Body of pancreas (tissue), 4 donors: ENCODE measurements around the gene HASPIN.

Source experiments
- CTCF ChIP-seq, 7 experiments: fragments of 450-650 bp in 4 of 7; fragments of 200-600 bp in 3 of 7; sonication (generic) in 3 of 7; IDR thresholded peaks; one replicate each; pipeline ENCODE4 v1.5.1; 2016 to 2019; ENCODE audit warnings: antibody characterized with exemption in 7 of 7
- POLR2A ChIP-seq, 3 donors: fragments of 450-650 bp; IDR thresholded peaks; one replicate each; pipeline ENCODE4 v1.6.1; 2016; ENCODE audit warnings: antibody characterized with exemption in 3 of 3, mild to moderate bottlenecking in 2 of 3

- TF ChIP-seq CTCF (IDR thresholded peaks at IDR 0.05) (no peak), POLR2A (IDR thresholded peaks at IDR 0.05) (no peak)
These were observed 37.6 kb downstream of the HASPIN start for GRCh38 chr17:3761036-3761917.
